GM23338 (cell line): ENCODE measurements around the gene CYTH1. TPM values are rescaled to one million over a fixed set of nuclear protein-coding genes. Genes with fewer than 3 reads are reported as not detected.

Source experiments
- ATAC-seq: fragments of 200-7000 bp; cut with Tn5 transposase; 3 replicates; pipeline ENCODE4 v1.9.1; 2020
- DNase-seq: peaks from one replicate; pipeline ENCODE4 v3.0.0-alpha.2; 2015; ENCODE audit warnings: low spot score
- H2AFZ ChIP-seq: fragments of 200-600 bp; sonication (generic); 2 replicates; pipeline ENCODE4 v1.8.0; 2016; ENCODE audit warnings: antibody characterized with exemption, mild to moderate bottlenecking, moderate library complexity
- H3F3A ChIP-seq: fragments of 200-600 bp; sonication (generic); replicated peaks from 2 replicates; pipeline ENCODE4 v1.8.0; 2017; ENCODE audit warnings: antibody characterized with exemption, mixed run types, low read depth
- H3K27ac ChIP-seq: fragments of 200-600 bp; sonication (generic); 2 replicates; pipeline ENCODE4 v1.6.1; 2016; ENCODE audit warnings: low read depth
- H3K27me3 ChIP-seq: fragments of 200-600 bp; sonication (generic); 2 replicates; pipeline ENCODE4 v1.8.0; 2016; ENCODE audit warnings: mild to moderate bottlenecking, mixed run types, moderate library complexity; ENCODE audit not compliant: insufficient read depth
- H3K36me3 ChIP-seq: fragments of 200-600 bp; sonication (generic); 2 replicates; pipeline ENCODE4 v1.8.0; 2016; ENCODE audit warnings: mild to moderate bottlenecking; ENCODE audit not compliant: insufficient read depth
- H3K4me1 ChIP-seq: fragments of 200-600 bp; sonication (generic); 2 replicates; pipeline ENCODE4 v1.8.0; 2016; ENCODE audit warnings: mild to moderate bottlenecking, moderate library complexity; ENCODE audit not compliant: insufficient read depth
- H3K4me2 ChIP-seq: fragments of 200-600 bp; sonication (generic); 2 replicates; pipeline ENCODE4 v1.7.1; 2017; ENCODE audit warnings: mixed run types
- H3K4me3 ChIP-seq: fragments of 200-600 bp; sonication (generic); 2 replicates; pipeline ENCODE4 v1.6.1; 2016; ENCODE audit warnings: mixed run types
- H3K79me2 ChIP-seq: fragments of 200-600 bp; sonication (generic); replicated peaks from 2 replicates; pipeline ENCODE4 v1.8.0; 2017; ENCODE audit warnings: mild to moderate bottlenecking; ENCODE audit not compliant: insufficient read depth
- H3K9me2 ChIP-seq: fragments of 200-600 bp; sonication (generic); 2 replicates; pipeline ENCODE4 v1.8.0; 2017; ENCODE audit not compliant: insufficient read depth
- H4K20me1 ChIP-seq: fragments of 200-600 bp; sonication (generic); replicated peaks from 2 replicates; pipeline ENCODE4 v1.8.0; 2017; ENCODE audit warnings: mild to moderate bottlenecking; ENCODE audit not compliant: insufficient read depth
- H3K27ac Mint-ChIP-seq: 2 replicates; pipeline ENCODE4 v1.8.0; 2020; ENCODE audit warnings: inconsistent platforms, mild to moderate bottlenecking, moderate library complexity, mixed read lengths
- H3K27me3 Mint-ChIP-seq: 3 replicates; pipeline ENCODE4 v1.8.0; 2022; ENCODE audit warnings: low read depth, mild to moderate bottlenecking, moderate library complexity, mixed read lengths, inconsistent platforms; ENCODE audit not compliant: insufficient read depth, poor library complexity
- H3K36me3 Mint-ChIP-seq: 3 replicates; pipeline ENCODE4 v1.8.0; 2021; ENCODE audit warnings: low read depth, mild to moderate bottlenecking, inconsistent platforms, moderate library complexity, mixed read lengths
- H3K4me1 Mint-ChIP-seq: 3 replicates; pipeline ENCODE4 v1.8.0; 2020; ENCODE audit warnings: mild to moderate bottlenecking, inconsistent platforms, mixed read lengths
- H3K4me3 Mint-ChIP-seq: 3 replicates; pipeline ENCODE4 v1.8.0; 2021; ENCODE audit warnings: moderate library complexity, mild to moderate bottlenecking, inconsistent platforms, mixed read lengths
- H3K9me3 Mint-ChIP-seq: 3 replicates; pipeline ENCODE4 v1.8.0; 2020; ENCODE audit warnings: moderate library complexity, mild to moderate bottlenecking, inconsistent platforms, mixed read lengths
- EZH2 ChIP-seq: fragments of 200-600 bp; sonication (generic); IDR thresholded peaks from one replicate; pipeline ENCODE4 v1.8.0; 2017; ENCODE audit warnings: antibody characterized with exemption, mild to moderate bottlenecking, low read depth; ENCODE audit not compliant: unreplicated experiment
- EZH2phosphoT487 ChIP-seq: fragments of 200-600 bp; sonication (generic); IDR thresholded peaks from one replicate; pipeline ENCODE4 v1.8.1; 2018; ENCODE audit warnings: antibody characterized with exemption; ENCODE audit not compliant: unreplicated experiment
- JUNB ChIP-seq: IDR thresholded peaks from one replicate; pipeline ENCODE4 v1.6.1; 2016; ENCODE audit warnings: antibody characterized with exemption; ENCODE audit not compliant: unreplicated experiment
- POLR2AphosphoS5 ChIP-seq: IDR thresholded peaks from 2 replicates; pipeline ENCODE4 v1.6.1; 2016; ENCODE audit warnings: antibody characterized with exemption, low read depth
- STAT1 ChIP-seq: IDR thresholded peaks from one replicate; pipeline ENCODE4 v1.6.1; 2016; ENCODE audit warnings: antibody characterized with exemption; ENCODE audit not compliant: unreplicated experiment
- ZNF114 ChIP-seq: fragments of 250-450 bp; sonication (Bioruptor Pico); IDR thresholded peaks from 2 replicates; pipeline ENCODE4 v1.5.0; 2020; ENCODE audit warnings: mild to moderate bottlenecking, moderate library complexity
- ZNF331 ChIP-seq: fragments of 250-450 bp; sonication (Bioruptor Pico); IDR thresholded peaks from 2 replicates; pipeline ENCODE4 v1.5.0; 2020; ENCODE audit warnings: low read depth, mild to moderate bottlenecking, moderate library complexity
- polyA plus RNA-seq: library from polyadenylated mRNA; unstranded; fragments of >200 nt; fragmentation: Nextera tagmentation; extraction: Ambion mirVana; gene quantifications from 2 replicates; pipeline ENCODE4 v1.2.1, GENCODE V29; 2016
- total RNA-seq: library from RNA; depleted of rRNA; stranded (reverse); fragments of >200 nt; shearing (Covaris generic); gene quantifications from 2 replicates; pipeline ENCODE4 v1.2.3, GENCODE V29; 2014
- TF ChIP-seq, protein P1 (sequence below): IDR thresholded peaks from 2 replicates; pipeline ENCODE4 v1.6.1; 2016; ENCODE audit warnings: antibody characterized with exemption
- TF ChIP-seq, protein P2 (sequence below): IDR thresholded peaks from one replicate; pipeline ENCODE4 v1.6.1; 2018; ENCODE audit warnings: antibody characterized with exemption; ENCODE audit not compliant: unreplicated experiment
- TF ChIP-seq, protein P3 (sequence below), 2 experiments: fragments of 200-600 bp in 1 of 2; sonication (generic) in 1 of 2; conservative IDR thresholded peaks; 2 replicates each; pipeline versions ENCODE4 v1.5.1 to v1.6.1; 2016 to 2017; ENCODE audit warnings: antibody characterized with exemption in 2 of 2, low read depth in 2 of 2, mild to moderate bottlenecking in 2 of 2, moderate library complexity in 1 of 2

The CYTH1 gene
- total and polyA plus RNA-seq, 2 experiments from 2014 or later, result 13.8 to 14.5 TPM

DNA sequence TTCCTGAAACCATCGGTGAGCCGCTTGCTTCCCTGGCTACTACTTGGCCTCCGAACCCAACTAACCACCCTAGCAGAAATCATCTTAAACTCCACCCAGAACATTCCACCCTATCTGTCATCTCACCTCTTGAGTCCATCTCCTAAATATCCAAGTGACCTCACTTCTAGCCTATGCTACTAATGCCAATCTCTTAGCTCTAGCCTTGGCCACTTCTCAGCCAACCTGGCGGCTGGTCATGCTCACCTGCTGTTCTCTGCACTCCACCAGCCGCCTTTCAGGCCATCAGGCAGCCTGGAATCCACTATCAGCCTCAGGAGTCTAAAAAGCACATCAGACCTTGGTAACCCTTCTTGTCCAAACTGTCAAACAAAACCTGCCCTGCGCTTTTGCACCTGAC lies 11.9 kb upstream of the CYTH1 start:
- no peaks in the 10 kb centered on the region; the same call in 1 of the 2 replicates for H4K20me1 ChIP-seq
- no peaks in the 10 kb centered on the region for H3F3A ChIP-seq
- no peak overlapping the region for H3K27ac ChIP-seq
- no peaks in the 10 kb centered on the region for H3K4me1 ChIP-seq
- DNase-seq, result no peak
- H3K36me3 Mint-ChIP-seq, result peaks cover 56% of the 10 kb centered on the region
- no peaks in the 10 kb centered on the region for H3K27me3 ChIP-seq
- H2AFZ ChIP-seq, result no peak overlapping the region
- H3K79me2 ChIP-seq, result no peaks in the 10 kb centered on the region
- no peaks in the 10 kb centered on the region for H3K9me3 Mint-ChIP-seq
- no peaks in the 10 kb centered on the region for H3K9me2 ChIP-seq
- H3K4me2 ChIP-seq, result no peak overlapping the region
- H3K27ac Mint-ChIP-seq, result no peak overlapping the region
- H3K4me3 ChIP-seq, result no peak overlapping the region
- TF ChIP-seq STAT1 (no peak), ZNF114 (CRISPR knock-in tag) (no peak), ZNF331 (CRISPR knock-in tag) (no peak), JUNB (no peak), POLR2AphosphoS5 (no peak)
- TF ChIP-seq, protein P1, sequence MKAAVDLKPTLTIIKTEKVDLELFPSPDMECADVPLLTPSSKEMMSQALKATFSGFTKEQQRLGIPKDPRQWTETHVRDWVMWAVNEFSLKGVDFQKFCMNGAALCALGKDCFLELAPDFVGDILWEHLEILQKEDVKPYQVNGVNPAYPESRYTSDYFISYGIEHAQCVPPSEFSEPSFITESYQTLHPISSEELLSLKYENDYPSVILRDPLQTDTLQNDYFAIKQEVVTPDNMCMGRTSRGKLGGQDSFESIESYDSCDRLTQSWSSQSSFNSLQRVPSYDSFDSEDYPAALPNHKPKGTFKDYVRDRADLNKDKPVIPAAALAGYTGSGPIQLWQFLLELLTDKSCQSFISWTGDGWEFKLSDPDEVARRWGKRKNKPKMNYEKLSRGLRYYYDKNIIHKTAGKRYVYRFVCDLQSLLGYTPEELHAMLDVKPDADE, result no peak
- TF ChIP-seq, protein P2, sequence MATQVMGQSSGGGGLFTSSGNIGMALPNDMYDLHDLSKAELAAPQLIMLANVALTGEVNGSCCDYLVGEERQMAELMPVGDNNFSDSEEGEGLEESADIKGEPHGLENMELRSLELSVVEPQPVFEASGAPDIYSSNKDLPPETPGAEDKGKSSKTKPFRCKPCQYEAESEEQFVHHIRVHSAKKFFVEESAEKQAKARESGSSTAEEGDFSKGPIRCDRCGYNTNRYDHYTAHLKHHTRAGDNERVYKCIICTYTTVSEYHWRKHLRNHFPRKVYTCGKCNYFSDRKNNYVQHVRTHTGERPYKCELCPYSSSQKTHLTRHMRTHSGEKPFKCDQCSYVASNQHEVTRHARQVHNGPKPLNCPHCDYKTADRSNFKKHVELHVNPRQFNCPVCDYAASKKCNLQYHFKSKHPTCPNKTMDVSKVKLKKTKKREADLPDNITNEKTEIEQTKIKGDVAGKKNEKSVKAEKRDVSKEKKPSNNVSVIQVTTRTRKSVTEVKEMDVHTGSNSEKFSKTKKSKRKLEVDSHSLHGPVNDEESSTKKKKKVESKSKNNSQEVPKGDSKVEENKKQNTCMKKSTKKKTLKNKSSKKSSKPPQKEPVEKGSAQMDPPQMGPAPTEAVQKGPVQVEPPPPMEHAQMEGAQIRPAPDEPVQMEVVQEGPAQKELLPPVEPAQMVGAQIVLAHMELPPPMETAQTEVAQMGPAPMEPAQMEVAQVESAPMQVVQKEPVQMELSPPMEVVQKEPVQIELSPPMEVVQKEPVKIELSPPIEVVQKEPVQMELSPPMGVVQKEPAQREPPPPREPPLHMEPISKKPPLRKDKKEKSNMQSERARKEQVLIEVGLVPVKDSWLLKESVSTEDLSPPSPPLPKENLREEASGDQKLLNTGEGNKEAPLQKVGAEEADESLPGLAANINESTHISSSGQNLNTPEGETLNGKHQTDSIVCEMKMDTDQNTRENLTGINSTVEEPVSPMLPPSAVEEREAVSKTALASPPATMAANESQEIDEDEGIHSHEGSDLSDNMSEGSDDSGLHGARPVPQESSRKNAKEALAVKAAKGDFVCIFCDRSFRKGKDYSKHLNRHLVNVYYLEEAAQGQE, result no peak
- peaks cover 3% of the 10 kb centered on the region for H3K27me3 Mint-ChIP-seq
- no peak for ATAC-seq
- no peak overlapping the region for H3K4me3 Mint-ChIP-seq
- H3K36me3 ChIP-seq, result peaks cover 20% of the 10 kb centered on the region; the same call in 1 of the 2 replicates
- H3K4me1 Mint-ChIP-seq, result peaks cover 3% of the 10 kb centered on the region; the same call in 2 of the 3 replicates

DNA sequence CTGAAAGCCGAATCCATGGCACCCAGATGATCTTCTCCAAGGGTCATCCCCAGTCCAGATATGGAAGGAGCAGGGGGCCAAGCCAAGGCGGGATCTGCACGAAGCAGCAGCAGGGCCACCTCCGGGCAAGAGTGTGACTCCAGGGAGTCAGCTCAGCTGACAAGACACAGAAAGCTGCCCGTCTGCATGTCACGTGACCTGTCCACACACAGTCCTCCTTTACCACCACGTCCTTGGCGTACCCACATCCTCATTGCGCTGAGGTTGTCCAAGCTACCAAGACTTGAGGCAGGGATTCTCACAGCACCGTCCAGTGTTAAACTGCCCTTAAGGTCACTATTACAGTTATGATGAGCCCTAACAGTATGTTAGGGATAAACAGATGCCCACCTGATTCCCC lies 11.3 kb upstream of the CYTH1 start:
- Mint-ChIP-seq H3K9me3 (no peaks in the 10 kb centered on the region), H3K27me3 (peaks cover 3% of the 10 kb centered on the region), H3K27ac (no peak overlapping the region), H3K4me1 (peaks cover 3% of the 10 kb centered on the region; the same call in 2 of the 3 replicates), H3K36me3 (peaks cover 51% of the 10 kb centered on the region), H3K4me3 (no peak overlapping the region)
- Histone ChIP-seq H3F3A (no peaks in the 10 kb centered on the region), H2AFZ (no peak overlapping the region), H4K20me1 (no peaks in the 10 kb centered on the region; the same call in 1 of the 2 replicates), H3K36me3 (peaks cover 17% of the 10 kb centered on the region; the same call in 1 of the 2 replicates), H3K27ac (no peak overlapping the region), H3K79me2 (no peaks in the 10 kb centered on the region), H3K9me2 (no peaks in the 10 kb centered on the region), H3K27me3 (no peaks in the 10 kb centered on the region), H3K4me3 (no peak overlapping the region), H3K4me1 (no peaks in the 10 kb centered on the region), H3K4me2 (no peak overlapping the region)
- ATAC-seq (no peak), DNase-seq (no peak)
- TF ChIP-seq ZNF114 (CRISPR knock-in tag) (no peak), EZH2 (no peak), ZNF331 (CRISPR knock-in tag) (no peak), EZH2phosphoT487 (no peak), JUNB (no peak)
- TF ChIP-seq, protein P1, result no peak
- TF ChIP-seq, protein P3, sequence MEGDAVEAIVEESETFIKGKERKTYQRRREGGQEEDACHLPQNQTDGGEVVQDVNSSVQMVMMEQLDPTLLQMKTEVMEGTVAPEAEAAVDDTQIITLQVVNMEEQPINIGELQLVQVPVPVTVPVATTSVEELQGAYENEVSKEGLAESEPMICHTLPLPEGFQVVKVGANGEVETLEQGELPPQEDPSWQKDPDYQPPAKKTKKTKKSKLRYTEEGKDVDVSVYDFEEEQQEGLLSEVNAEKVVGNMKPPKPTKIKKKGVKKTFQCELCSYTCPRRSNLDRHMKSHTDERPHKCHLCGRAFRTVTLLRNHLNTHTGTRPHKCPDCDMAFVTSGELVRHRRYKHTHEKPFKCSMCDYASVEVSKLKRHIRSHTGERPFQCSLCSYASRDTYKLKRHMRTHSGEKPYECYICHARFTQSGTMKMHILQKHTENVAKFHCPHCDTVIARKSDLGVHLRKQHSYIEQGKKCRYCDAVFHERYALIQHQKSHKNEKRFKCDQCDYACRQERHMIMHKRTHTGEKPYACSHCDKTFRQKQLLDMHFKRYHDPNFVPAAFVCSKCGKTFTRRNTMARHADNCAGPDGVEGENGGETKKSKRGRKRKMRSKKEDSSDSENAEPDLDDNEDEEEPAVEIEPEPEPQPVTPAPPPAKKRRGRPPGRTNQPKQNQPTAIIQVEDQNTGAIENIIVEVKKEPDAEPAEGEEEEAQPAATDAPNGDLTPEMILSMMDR (conservative IDR thresholded peaks at IDR 0.05; ENCODE audit: low read depth in 2 of 2), result no peak
